GM12878 (cell line): ENCODE results near the gene VCPKMT. TPM values are rescaled to one million over a fixed set of nuclear protein-coding genes. Genes with fewer than 3 reads are reported as not detected.
A peak's percentile ranks its signal among the peaks of the same experiment; 100 is the strongest.

Experiments
- BCL11A ChIP-seq: IDR thresholded peaks from 2 replicates; pipeline ENCODE4 v1.6.1; 2011; ENCODE audit warnings: low read depth, low read length
- CBFB ChIP-seq: IDR thresholded peaks from 2 replicates; pipeline ENCODE4 v1.6.1; 2016; ENCODE audit warnings: antibody characterized with exemption, low read depth
- CBX5 ChIP-seq: sonication (generic); IDR thresholded peaks from 2 replicates; pipeline ENCODE4 v1.6.1; 2016; ENCODE audit warnings: low read depth, moderate library complexity, mild to moderate bottlenecking, inconsistent platforms
- CHD4 ChIP-seq: fragments of 200-600 bp; sonication (generic); IDR thresholded peaks from 2 replicates; pipeline ENCODE4 v1.6.1; 2016; ENCODE audit warnings: mild to moderate bottlenecking
- CREM ChIP-seq: IDR thresholded peaks from 2 replicates; pipeline ENCODE4 v1.6.1; 2014; ENCODE audit warnings: antibody characterized with exemption, low read depth
- EZH2 ChIP-seq: IDR thresholded peaks from 2 replicates; pipeline ENCODE4 v1.6.1; 2012; ENCODE audit warnings: low read depth, mild to moderate bottlenecking, control low read depth, inconsistent platforms, low read length, borderline replicate concordance; ENCODE audit not compliant: control insufficient read depth
- MEF2A ChIP-seq: IDR thresholded peaks from 2 replicates; pipeline ENCODE4 v1.6.1; 2011; ENCODE audit warnings: low read depth, mild to moderate bottlenecking, low read length, moderate library complexity; ENCODE audit not compliant: insufficient read depth
- RELA ChIP-seq: fragments of 450-650 bp; IDR thresholded peaks from 2 replicates; pipeline ENCODE4 v1.8.0; 2014; ENCODE audit warnings: borderline replicate concordance; ENCODE audit not compliant: partially characterized antibody
- SMC3 ChIP-seq: IDR thresholded peaks from 2 replicates; pipeline ENCODE4 v1.6.1; 2011; ENCODE audit warnings: low read length, improper control_type of control experiment, borderline replicate concordance
- TBL1XR1 ChIP-seq: IDR thresholded peaks from 2 replicates; pipeline ENCODE4 v1.6.1; 2012; ENCODE audit warnings: low read depth, low read length, improper control_type of control experiment
- YY1 ChIP-seq: IDR thresholded peaks from 2 replicates; pipeline ENCODE4 v1.6.1; 2011; ENCODE audit warnings: low read depth, mild to moderate bottlenecking, low read length
- ZZZ3 ChIP-seq: IDR thresholded peaks from 2 replicates; pipeline ENCODE4 v1.6.1; 2011; ENCODE audit warnings: low read depth; ENCODE audit not compliant: control insufficient read depth, insufficient read length
- polyA plus RNA-seq, 11 experiments: library from polyadenylated mRNA; depleted of rRNA in 4 of 11; unstranded in 6 of 11; stranded (reverse) in 5 of 11; fragments of >200 nt; fragmentation: Nextera tagmentation in 4 of 11; fragmentation: Illumina TruSeq in 1 of 11; extraction: Ambion mirVana in 4 of 11; extraction: Trizol in 1 of 11; gene quantifications; 1 replicate in 1 of 11; 2 replicates in 10 of 11; pipeline versions ENCODE4 v1.2.1 to v1.2.3, GENCODE V29; 2011 to 2016; ENCODE audit warnings: inconsistent platforms in 2 of 11, missing spikeins in 2 of 11, low read depth in 1 of 11
- total RNA-seq, 4 experiments: library from RNA; depleted of rRNA in 3 of 4; stranded (reverse); fragments of >200 nt in 3 of 4; fragmentation: Illumina TruSeq in 1 of 4; extraction: Trizol in 1 of 4; gene quantifications; 2 replicates each; pipeline versions ENCODE4 v1.2.1 to v1.2.3, GENCODE V29; 2013 to 2021
- TF ChIP-seq, protein P1 (sequence below): fragments of 450-650 bp; IDR thresholded peaks from 2 replicates; pipeline ENCODE4 v1.6.1; 2017; ENCODE audit warnings: low read depth, mild to moderate bottlenecking, moderate library complexity
- TF ChIP-seq, protein P2 (sequence below): IDR thresholded peaks from 2 replicates; pipeline ENCODE4 v1.6.1; 2012; ENCODE audit warnings: improper control_type of control experiment, low read depth, low read length; ENCODE audit not compliant: insufficient replicate concordance
- TF ChIP-seq, protein P3 (sequence below): fragments of 450-650 bp; IDR thresholded peaks from 2 replicates; pipeline ENCODE4 v1.6.1; 2016; ENCODE audit warnings: mild to moderate bottlenecking
- TF ChIP-seq, protein P4 (sequence below): IDR thresholded peaks from 2 replicates; pipeline ENCODE4 v1.6.1; 2012; ENCODE audit warnings: low read length, inconsistent platforms
- TF ChIP-seq, protein P5 (sequence below): fragments of 450-650 bp; formaldehyde crosslinking; IDR thresholded peaks from 2 replicates; pipeline ENCODE4 v1.4.0; 2022; ENCODE audit warnings: mild to moderate bottlenecking, moderate library complexity

VCPKMT gene
- total and polyA plus RNA-seq, 10 of the 15 experiments (the other 5 are each of a cell fraction or from before 2014, with no cell fraction given) = 8.5 to 18.4 (median 12.8) TPM

DNA sequence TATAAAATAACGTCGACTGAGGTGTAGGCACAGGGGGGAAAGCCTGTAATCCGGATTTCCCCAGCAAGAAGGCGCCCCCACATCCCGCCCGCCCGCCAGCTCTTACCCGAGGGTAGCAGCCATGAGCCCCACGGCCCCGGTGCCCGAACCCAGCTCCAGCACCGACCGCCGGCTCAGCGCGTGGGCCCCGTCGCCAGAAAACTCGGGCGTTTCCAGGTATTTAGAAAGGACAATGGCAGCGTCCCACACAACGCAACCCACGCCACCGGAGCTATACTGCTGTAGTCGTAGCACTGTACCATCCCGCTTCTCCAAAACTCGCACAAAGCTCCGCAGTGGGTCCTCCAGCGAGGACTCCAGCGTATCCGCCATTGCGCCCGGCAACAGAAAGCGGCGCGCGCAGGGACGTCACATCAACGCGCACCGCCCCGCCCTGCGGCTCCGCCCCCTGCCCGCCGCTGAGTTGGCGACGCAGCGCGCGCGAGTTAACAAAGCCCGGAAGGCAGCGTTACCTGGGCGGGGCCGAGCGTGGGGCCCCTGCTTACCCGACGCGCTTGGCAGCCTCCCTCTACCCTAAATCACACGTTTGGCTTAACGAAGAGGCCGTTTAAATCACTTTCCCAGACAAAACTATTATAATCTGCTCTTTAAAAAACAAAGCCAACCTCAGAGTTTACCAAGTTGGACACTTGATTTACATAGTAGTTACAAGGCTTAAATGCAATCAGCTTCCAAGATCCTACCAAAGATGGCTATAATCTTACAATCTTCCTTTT, at the start of gene VCPKMT (continued):
- TF ChIP-seq, protein P1, sequence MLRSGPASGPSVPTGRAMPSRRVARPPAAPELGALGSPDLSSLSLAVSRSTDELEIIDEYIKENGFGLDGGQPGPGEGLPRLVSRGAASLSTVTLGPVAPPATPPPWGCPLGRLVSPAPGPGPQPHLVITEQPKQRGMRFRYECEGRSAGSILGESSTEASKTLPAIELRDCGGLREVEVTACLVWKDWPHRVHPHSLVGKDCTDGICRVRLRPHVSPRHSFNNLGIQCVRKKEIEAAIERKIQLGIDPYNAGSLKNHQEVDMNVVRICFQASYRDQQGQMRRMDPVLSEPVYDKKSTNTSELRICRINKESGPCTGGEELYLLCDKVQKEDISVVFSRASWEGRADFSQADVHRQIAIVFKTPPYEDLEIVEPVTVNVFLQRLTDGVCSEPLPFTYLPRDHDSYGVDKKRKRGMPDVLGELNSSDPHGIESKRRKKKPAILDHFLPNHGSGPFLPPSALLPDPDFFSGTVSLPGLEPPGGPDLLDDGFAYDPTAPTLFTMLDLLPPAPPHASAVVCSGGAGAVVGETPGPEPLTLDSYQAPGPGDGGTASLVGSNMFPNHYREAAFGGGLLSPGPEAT = peak; percentile 96
- TF ChIP-seq, protein P2, sequence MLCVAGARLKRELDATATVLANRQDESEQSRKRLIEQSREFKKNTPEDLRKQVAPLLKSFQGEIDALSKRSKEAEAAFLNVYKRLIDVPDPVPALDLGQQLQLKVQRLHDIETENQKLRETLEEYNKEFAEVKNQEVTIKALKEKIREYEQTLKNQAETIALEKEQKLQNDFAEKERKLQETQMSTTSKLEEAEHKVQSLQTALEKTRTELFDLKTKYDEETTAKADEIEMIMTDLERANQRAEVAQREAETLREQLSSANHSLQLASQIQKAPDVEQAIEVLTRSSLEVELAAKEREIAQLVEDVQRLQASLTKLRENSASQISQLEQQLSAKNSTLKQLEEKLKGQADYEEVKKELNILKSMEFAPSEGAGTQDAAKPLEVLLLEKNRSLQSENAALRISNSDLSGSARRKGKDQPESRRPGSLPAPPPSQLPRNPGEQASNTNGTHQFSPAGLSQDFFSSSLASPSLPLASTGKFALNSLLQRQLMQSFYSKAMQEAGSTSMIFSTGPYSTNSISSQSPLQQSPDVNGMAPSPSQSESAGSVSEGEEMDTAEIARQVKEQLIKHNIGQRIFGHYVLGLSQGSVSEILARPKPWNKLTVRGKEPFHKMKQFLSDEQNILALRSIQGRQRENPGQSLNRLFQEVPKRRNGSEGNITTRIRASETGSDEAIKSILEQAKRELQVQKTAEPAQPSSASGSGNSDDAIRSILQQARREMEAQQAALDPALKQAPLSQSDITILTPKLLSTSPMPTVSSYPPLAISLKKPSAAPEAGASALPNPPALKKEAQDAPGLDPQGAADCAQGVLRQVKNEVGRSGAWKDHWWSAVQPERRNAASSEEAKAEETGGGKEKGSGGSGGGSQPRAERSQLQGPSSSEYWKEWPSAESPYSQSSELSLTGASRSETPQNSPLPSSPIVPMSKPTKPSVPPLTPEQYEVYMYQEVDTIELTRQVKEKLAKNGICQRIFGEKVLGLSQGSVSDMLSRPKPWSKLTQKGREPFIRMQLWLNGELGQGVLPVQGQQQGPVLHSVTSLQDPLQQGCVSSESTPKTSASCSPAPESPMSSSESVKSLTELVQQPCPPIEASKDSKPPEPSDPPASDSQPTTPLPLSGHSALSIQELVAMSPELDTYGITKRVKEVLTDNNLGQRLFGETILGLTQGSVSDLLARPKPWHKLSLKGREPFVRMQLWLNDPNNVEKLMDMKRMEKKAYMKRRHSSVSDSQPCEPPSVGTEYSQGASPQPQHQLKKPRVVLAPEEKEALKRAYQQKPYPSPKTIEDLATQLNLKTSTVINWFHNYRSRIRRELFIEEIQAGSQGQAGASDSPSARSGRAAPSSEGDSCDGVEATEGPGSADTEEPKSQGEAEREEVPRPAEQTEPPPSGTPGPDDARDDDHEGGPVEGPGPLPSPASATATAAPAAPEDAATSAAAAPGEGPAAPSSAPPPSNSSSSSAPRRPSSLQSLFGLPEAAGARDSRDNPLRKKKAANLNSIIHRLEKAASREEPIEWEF = no peak
- TF ChIP-seq CBFB = no peak
- TF ChIP-seq CBX5 = peak; percentile 85
- TF ChIP-seq TBL1XR1 = no peak
- TF ChIP-seq RELA = peak; percentile 53
- TF ChIP-seq, protein P3, sequence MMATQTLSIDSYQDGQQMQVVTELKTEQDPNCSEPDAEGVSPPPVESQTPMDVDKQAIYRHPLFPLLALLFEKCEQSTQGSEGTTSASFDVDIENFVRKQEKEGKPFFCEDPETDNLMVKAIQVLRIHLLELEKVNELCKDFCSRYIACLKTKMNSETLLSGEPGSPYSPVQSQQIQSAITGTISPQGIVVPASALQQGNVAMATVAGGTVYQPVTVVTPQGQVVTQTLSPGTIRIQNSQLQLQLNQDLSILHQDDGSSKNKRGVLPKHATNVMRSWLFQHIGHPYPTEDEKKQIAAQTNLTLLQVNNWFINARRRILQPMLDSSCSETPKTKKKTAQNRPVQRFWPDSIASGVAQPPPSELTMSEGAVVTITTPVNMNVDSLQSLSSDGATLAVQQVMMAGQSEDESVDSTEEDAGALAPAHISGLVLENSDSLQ = peak; percentile 73
- TF ChIP-seq, protein P4, sequence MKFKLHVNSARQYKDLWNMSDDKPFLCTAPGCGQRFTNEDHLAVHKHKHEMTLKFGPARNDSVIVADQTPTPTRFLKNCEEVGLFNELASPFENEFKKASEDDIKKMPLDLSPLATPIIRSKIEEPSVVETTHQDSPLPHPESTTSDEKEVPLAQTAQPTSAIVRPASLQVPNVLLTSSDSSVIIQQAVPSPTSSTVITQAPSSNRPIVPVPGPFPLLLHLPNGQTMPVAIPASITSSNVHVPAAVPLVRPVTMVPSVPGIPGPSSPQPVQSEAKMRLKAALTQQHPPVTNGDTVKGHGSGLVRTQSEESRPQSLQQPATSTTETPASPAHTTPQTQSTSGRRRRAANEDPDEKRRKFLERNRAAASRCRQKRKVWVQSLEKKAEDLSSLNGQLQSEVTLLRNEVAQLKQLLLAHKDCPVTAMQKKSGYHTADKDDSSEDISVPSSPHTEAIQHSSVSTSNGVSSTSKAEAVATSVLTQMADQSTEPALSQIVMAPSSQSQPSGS = no peak
- peak; percentile 99 for TF ChIP-seq CREM
- peak; percentile 99 for TF ChIP-seq YY1
- peak; percentile 17; the same call in 1 of the 2 replicates for TF ChIP-seq SMC3
- TF ChIP-seq, protein P5, sequence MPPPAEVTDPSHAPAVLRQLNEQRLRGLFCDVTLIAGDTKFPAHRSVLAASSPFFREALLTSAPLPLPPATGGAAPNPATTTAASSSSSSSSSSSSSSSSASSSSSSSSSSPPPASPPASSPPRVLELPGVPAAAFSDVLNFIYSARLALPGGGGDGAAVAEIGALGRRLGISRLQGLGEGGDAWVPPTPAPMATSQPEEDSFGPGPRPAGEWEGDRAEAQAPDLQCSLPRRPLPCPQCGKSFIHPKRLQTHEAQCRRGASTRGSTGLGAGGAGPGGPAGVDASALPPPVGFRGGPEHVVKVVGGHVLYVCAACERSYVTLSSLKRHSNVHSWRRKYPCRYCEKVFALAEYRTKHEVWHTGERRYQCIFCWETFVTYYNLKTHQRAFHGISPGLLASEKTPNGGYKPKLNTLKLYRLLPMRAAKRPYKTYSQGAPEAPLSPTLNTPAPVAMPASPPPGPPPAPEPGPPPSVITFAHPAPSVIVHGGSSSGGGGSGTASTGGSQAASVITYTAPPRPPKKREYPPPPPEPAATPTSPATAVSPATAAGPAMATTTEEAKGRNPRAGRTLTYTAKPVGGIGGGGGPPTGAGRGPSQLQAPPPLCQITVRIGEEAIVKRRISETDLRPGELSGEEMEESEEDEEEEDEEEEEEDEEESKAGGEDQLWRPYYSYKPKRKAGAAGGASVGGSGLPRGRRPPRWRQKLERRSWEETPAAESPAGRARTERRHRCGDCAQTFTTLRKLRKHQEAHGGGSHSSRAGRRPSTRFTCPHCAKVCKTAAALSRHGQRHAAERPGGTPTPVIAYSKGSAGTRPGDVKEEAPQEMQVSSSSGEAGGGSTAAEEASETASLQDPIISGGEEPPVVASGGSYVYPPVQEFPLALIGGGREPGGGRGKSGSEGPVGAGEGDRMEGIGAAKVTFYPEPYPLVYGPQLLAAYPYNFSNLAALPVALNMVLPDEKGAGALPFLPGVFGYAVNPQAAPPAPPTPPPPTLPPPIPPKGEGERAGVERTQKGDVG (CRISPR knock-in tag) = no peak
- no peak for TF ChIP-seq MEF2A
- no peak for TF ChIP-seq CHD4
- no peak for TF ChIP-seq EZH2
- no peak for TF ChIP-seq ZZZ3
- TF ChIP-seq BCL11A = no peak
